ENCODE results near the gene IL10RA. TPM values are rescaled to one million over a fixed set of nuclear protein-coding genes. Genes with fewer than 3 reads are reported as not detected.

Gene IL10RA
- total RNA-seq, 1 experiment from 2014 or later = 1.7 TPM

DNA sequence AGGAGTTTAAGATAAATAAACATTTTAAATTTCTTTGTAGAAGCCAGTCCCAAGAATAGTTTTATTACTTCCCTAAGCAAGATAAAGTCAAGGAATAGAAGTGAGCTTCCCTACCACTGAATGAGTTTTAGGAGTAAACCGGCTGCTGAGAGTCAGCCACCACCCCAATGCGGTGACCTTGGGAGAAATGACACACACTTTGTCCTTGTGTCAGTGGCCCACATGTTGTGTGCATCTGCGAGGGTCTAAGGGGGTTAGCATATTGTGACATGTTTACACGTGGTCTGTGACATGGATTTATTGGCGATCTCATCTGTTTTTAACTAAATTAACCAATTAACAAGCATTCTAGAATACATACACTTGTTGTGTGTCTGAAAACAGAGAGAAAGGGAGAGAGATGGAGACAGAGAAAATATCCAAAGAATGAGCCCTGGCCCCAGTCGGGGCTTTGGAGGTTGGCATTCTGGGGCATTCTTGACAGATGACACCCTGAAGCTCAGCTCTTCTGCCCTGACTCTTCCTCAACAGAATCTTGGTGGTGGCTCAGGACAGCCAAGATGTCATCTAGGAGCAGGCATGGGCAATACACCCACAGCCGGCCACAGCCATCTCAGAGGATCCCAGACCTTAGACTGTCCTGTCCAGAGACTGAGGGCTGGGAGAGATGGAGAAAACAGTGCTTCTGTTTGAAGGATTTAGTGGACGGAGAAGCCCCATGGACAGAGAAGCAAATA lies 60.9 kb downstream of the IL10RA start:
- intact Hi-C loops (cut with micrococcal nuclease) = no loop called here
- ChIA-PET CTCF (interaction anchor here (1.4 to 1.7 kb wide), 2 partner anchors 229 to 239 kb away, joined by 3 to 8 read pairs; no protein-coding TSS in a partner anchor), POLR2A (no interaction called here), RAD21 (ENCODE audit: low non-redundant PET in 1 of 2, low total read pairs in 2 of 2, uncharacterized antibody in 2 of 2, unreplicated experiment in 2 of 2) (no interaction called here)
- no TSS peak for BruUV-seq (replicated peaks)
- Histone ChIP-seq H3K4me3 (replicated peaks in 1 of 2; ENCODE audit: low read depth in 1 of 2, low read length in 2 of 2) (no peak overlapping the region), H3K27me3 (ENCODE audit: insufficient read depth, low read length) (peaks cover 15% of the 10 kb centered on the region), H4K20me1 (ENCODE audit: insufficient read depth) (no peaks in the 10 kb centered on the region), H3K79me2 (ENCODE audit: insufficient read depth, low read length) (no peaks in the 10 kb centered on the region), H3K4me1 (ENCODE audit: control insufficient read depth in 1 of 2, insufficient read depth in 2 of 2, low read length in 2 of 2) (no peaks in the 10 kb centered on the region), H3K27ac (ENCODE audit: low read depth, low read length) (no peak overlapping the region), H3K9me3 (ENCODE audit: control insufficient read depth in 1 of 2, insufficient read depth in 1 of 2, low read depth in 1 of 2, low read length in 2 of 2) (no peaks in the 10 kb centered on the region), H3K9ac (ENCODE audit: low read length) (no peak overlapping the region), H3K9me2 (ENCODE audit: insufficient read depth) (no peaks in the 10 kb centered on the region), H3K4me2 (ENCODE audit: low read length) (no peak overlapping the region), H2AFZ (ENCODE audit: low read depth, low read length, poor library complexity, severe bottlenecking) (no peak overlapping the region), H3K36me3 (ENCODE audit: control insufficient read depth in 1 of 2, insufficient read depth in 2 of 2, low read length in 2 of 2) (no peaks in the 10 kb centered on the region)
- TF ChIP-seq POLR2AphosphoS5 (IDR thresholded peaks at IDR 0.05; ENCODE audit: low read depth, low read length) = no peak
- no peak for TF ChIP-seq CBX3 (IDR thresholded peaks at IDR 0.05; ENCODE audit: low read depth)
- TF ChIP-seq ATF3 (IDR thresholded peaks at IDR 0.05) = no peak
- no peak for TF ChIP-seq TCF7L2 (IDR thresholded peaks at IDR 0.05; ENCODE audit: borderline replicate concordance, extremely low read depth, insufficient read depth, insufficient read length)
- no peak for TF ChIP-seq JUND (IDR thresholded peaks at IDR 0.05)
- TF ChIP-seq CTCF (IDR thresholded peaks at IDR 0.05 in 2 of 3, conservative IDR thresholded peaks at IDR 0.05 in 1 of 3; ENCODE audit: borderline replicate concordance in 1 of 3, insufficient read depth in 1 of 3, low read depth in 2 of 3, low read length in 2 of 3) = no peak
- TF ChIP-seq EZH2 (IDR thresholded peaks at IDR 0.05) = no peak
- TF ChIP-seq REST (IDR thresholded peaks at IDR 0.05; ENCODE audit: low read depth) = no peak
- no peak for TF ChIP-seq FOSL1 (IDR thresholded peaks at IDR 0.05; ENCODE audit: low read depth)
- no peak for TF ChIP-seq CEBPB (IDR thresholded peaks at IDR 0.05; ENCODE audit: low read depth)
- TF ChIP-seq ZNF274 (IDR thresholded peaks at IDR 0.05; ENCODE audit: low read depth, low read length) = no peak
- no peak for TF ChIP-seq RAD21 (IDR thresholded peaks at IDR 0.05; ENCODE audit: low read depth)
- TF ChIP-seq ZFX (IDR thresholded peaks at IDR 0.05) = no peak
- no peak for TF ChIP-seq POLR2A (IDR thresholded peaks at IDR 0.05; ENCODE audit: borderline replicate concordance, extremely low read depth, insufficient read depth, insufficient read length)
- TF ChIP-seq SRF (IDR thresholded peaks at IDR 0.05; ENCODE audit: low read depth) = no peak
- no peak for TF ChIP-seq ELF1 (IDR thresholded peaks at IDR 0.05; ENCODE audit: borderline replicate concordance, low read depth)
- ATAC-seq (no peak), DNase-seq (ENCODE audit: low read depth, low spot score) (no peak)

Data from HCT116 (cell line).